B cell (primary cell): ENCODE results near the gene SSPN. TPM values are rescaled to one million over a fixed set of nuclear protein-coding genes. Genes with fewer than 3 reads are reported as not detected.

ENCODE experiments used
- ATAC-seq: fragments of 200-7000 bp; cut with Tn5 transposase; one replicate; pipeline ENCODE4 v1.10.0; 2021; ENCODE audit warnings: low read depth, mild to moderate bottlenecking, moderate number of reproducible peaks, moderate library complexity
- CTCF ChIA-PET: fragments of 350-600 bp; sonication (Branson Sonifier 250); formaldehyde crosslinking; loops from one replicate; lab custom pipeline; 2021; ENCODE audit warnings: antibody characterized with exemption, inconsistent platforms; lab: Charles Lee
- POLR2A ChIA-PET: fragments of 350-600 bp; sonication (Branson Sonifier 250); formaldehyde crosslinking; loops from one replicate; lab custom pipeline; 2021; ENCODE audit warnings: antibody characterized with exemption; lab: Charles Lee
- DNase-seq: peaks from one replicate; pipeline ENCODE4 v3.0.0; 2013
- H2AFZ ChIP-seq: 2 replicates; pipeline ENCODE4 v1.6.1; 2012; ENCODE audit warnings: mild to moderate bottlenecking, low read depth, low read length; ENCODE audit not compliant: insufficient read depth, poor library complexity, severe bottlenecking
- H3K27ac ChIP-seq, 2 donors: 1 replicate in 1 of 2; 2 replicates in 1 of 2; pipeline ENCODE4 v1.5.1; 2012 to 2013; ENCODE audit warnings: low read length in 2 of 2, mild to moderate bottlenecking in 2 of 2, moderate library complexity in 1 of 2
- H3K27me3 ChIP-seq, 4 experiments: fragments of 200-600 bp in 1 of 4; sonication (generic) in 1 of 4; replicated peaks in 1 of 4; 1 replicate in 2 of 4; 2 replicates in 2 of 4; pipeline versions ENCODE4 v1.6.1 to v1.7.0; 2013 to 2016; ENCODE audit warnings: low read length in 3 of 4, mild to moderate bottlenecking in 2 of 4, mixed read lengths in 1 of 4, moderate library complexity in 1 of 4; ENCODE audit not compliant: insufficient read depth in 4 of 4, control insufficient read depth in 3 of 4; ENCODE audit errors: control extremely low read depth in 1 of 4
- H3K36me3 ChIP-seq, 2 experiments: replicated peaks in 1 of 2; 1 replicate in 1 of 2; 2 replicates in 1 of 2; pipeline versions ENCODE4 v1.6.1 to v1.7.1; 2013; ENCODE audit warnings: low read length in 1 of 2; ENCODE audit not compliant: insufficient read depth in 2 of 2, control insufficient read depth in 1 of 2; ENCODE audit errors: control extremely low read depth in 1 of 2, extremely low read depth in 1 of 2
- H3K4me1 ChIP-seq, 2 donors: fragments of 200-600 bp in 1 of 2; sonication (generic) in 1 of 2; 1 replicate in 1 of 2; 2 replicates in 1 of 2; pipeline versions ENCODE4 v1.5.1 to v1.6.1; 2013 to 2017; ENCODE audit warnings: low read length in 2 of 2; ENCODE audit not compliant: control insufficient read depth in 2 of 2, insufficient read depth in 2 of 2
- H3K4me2 ChIP-seq: replicated peaks from 2 replicates; pipeline ENCODE3; 2012; ENCODE audit warnings: mild to moderate bottlenecking, low read depth, low read length; ENCODE audit not compliant: poor library complexity, severe bottlenecking
- H3K4me3 ChIP-seq, 5 experiments: fragments of 200-600 bp in 1 of 5; sonication (generic) in 1 of 5; 1 replicate in 3 of 5; 2 replicates in 2 of 5; pipeline versions ENCODE4 v1.5.1 to v1.7.0; 2011 to 2016; ENCODE audit warnings: low read length in 4 of 5, mild to moderate bottlenecking in 4 of 5, low read depth in 2 of 5, control low read depth in 1 of 5, moderate library complexity in 1 of 5; ENCODE audit not compliant: insufficient read depth in 1 of 5; ENCODE audit errors: control extremely low read depth in 1 of 5, extremely low read depth in 1 of 5
- H3K79me2 ChIP-seq: fragments of 200-600 bp; sonication (generic); one replicate; pipeline ENCODE4 v1.6.0; 2016; ENCODE audit warnings: low read length; ENCODE audit not compliant: control insufficient read depth, insufficient read depth
- H3K9ac ChIP-seq: fragments of 200-600 bp; sonication (generic); 2 replicates; pipeline ENCODE4 v1.6.1; 2017; ENCODE audit warnings: mild to moderate bottlenecking, low read length, moderate library complexity
- H3K9me3 ChIP-seq, 3 donors: one replicate each; pipeline versions ENCODE4 v1.6.1 to v1.7.1; 2013; ENCODE audit warnings: low read length in 2 of 3; ENCODE audit not compliant: control insufficient read depth in 2 of 3, insufficient read depth in 1 of 3; ENCODE audit errors: control extremely low read depth in 1 of 3
- H4K20me1 ChIP-seq: 2 replicates; pipeline ENCODE4 v1.6.0; 2012; ENCODE audit warnings: mild to moderate bottlenecking, low read length; ENCODE audit not compliant: insufficient read depth, control insufficient read depth, poor library complexity, severe bottlenecking
- H3K27ac Mint-ChIP-seq: one replicate; pipeline ENCODE4 v1.8.0; 2021; ENCODE audit warnings: mixed read lengths
- H3K27me3 Mint-ChIP-seq: one replicate; pipeline ENCODE4 v1.8.0; 2021; ENCODE audit warnings: mixed read lengths
- H3K4me1 Mint-ChIP-seq: one replicate; pipeline ENCODE4 v1.8.0; 2021; ENCODE audit warnings: mixed read lengths
- H3K4me3 Mint-ChIP-seq: one replicate; pipeline ENCODE4 v1.8.0; 2021; ENCODE audit warnings: mixed read lengths
- H3K9me3 Mint-ChIP-seq: one replicate; pipeline ENCODE4 v1.8.0; 2022; ENCODE audit warnings: mixed read lengths; ENCODE audit not compliant: insufficient read depth
- CTCF ChIP-seq: fragments of 200-600 bp; IDR thresholded peaks from one replicate; pipeline ENCODE4 v1.8.0; 2022; ENCODE audit warnings: antibody characterized with exemption, mild to moderate bottlenecking
- EZH2 ChIP-seq: IDR thresholded peaks from 2 replicates; pipeline ENCODE4 v1.6.1; 2012; ENCODE audit warnings: borderline replicate concordance, low read depth, mild to moderate bottlenecking, moderate library complexity, low read length; ENCODE audit not compliant: insufficient read depth, poor library complexity, severe bottlenecking
- WGBS: methylation state at CpG from one replicate; pipeline ENCODE4 v1.1.5; 2013; ENCODE audit warnings: missing lambda C conversion rate; ENCODE audit not compliant: insufficient coverage; 5-methylcytosine and 5-hydroxymethylcytosine counted together
- intact Hi-C: fragments of 100-400 bp; cut with micrococcal nuclease; formaldehyde crosslinking; loops from one replicate; pipeline ENCODE4 v1.10.0; 2022
- polyA plus RNA-seq: library from polyadenylated mRNA; depleted of rRNA; stranded (reverse); fragments of >200 nt; gene quantifications from 2 replicates; pipeline ENCODE4 v1.2.3, GENCODE V29; 2012
- total RNA-seq, 2 donors: library from RNA; stranded (reverse); fragments of 120-200 nt in 1 of 2; gene quantifications; 1 replicate in 1 of 2; 2 replicates in 1 of 2; pipeline versions ENCODE4 v1.2.3 to v1.2.4, GENCODE V29; 2013 to 2022

SSPN gene
- total and polyA plus RNA-seq, 2 donors (not counting 1 experiment from before 2014, with no cell fraction given), result 18.3 to 19.6 TPM

- CTCF ChIA-PET, result interaction anchor here (0.8 to 1.9 kb wide), 6 partner anchors 72 to 180 kb away, joined by 3 to 8 read pairs (median 4); no protein-coding TSS in a partner anchor
- TF ChIP-seq CTCF (no peak), EZH2 (no peak)
- peak overlapping the region; percentile 17 to 67 for H3K27ac ChIP-seq
These were observed 103.6 kb downstream of the SSPN start for GRCh38 chr12:26298785-26299621.

More at GRCh38 chr12:26298785-26299621, 103.6 kb downstream of the SSPN start:
- no peaks in the 10 kb centered on the region for H3K36me3 ChIP-seq
- intact Hi-C loops, result loop anchor here (1.0 to 10.0 kb wide), 5 partner anchors 20 to 176 kb away; partner anchors contain the start of gene SSPN
- ATAC-seq (peak; percentile 96), DNase-seq (peak; percentile 75)
- peak overlapping the region; percentile 64 for H3K4me2 ChIP-seq
- H4K20me1 ChIP-seq, result no peaks in the 10 kb centered on the region
- H3K79me2 ChIP-seq, result no peaks in the 10 kb centered on the region
- 67% methylated on average over 1 of the region's 6 CpGs for WGBS
- H3K9ac ChIP-seq, result peak overlapping the region; percentile 48
- H2AFZ ChIP-seq, result peak overlapping the region; percentile 53
- Mint-ChIP-seq H3K27me3 (no peaks in the 10 kb centered on the region), H3K9me3 (no peaks in the 10 kb centered on the region), H3K4me3 (peak overlapping the region; percentile 72), H3K4me1 (peaks cover 26% of the 10 kb centered on the region), H3K27ac (peak overlapping the region; percentile 64)
- no peaks in the 10 kb centered on the region for H3K27me3 ChIP-seq
- POLR2A ChIA-PET, result interaction anchor here (0.6 to 2.1 kb wide), 4 partner anchors 19 to 1247 kb away, joined by 3 to 5 read pairs (median 4); no protein-coding TSS in a partner anchor
- no peaks in the 10 kb centered on the region for H3K9me3 ChIP-seq
- H3K4me1 ChIP-seq, result peaks cover 17 to 23% of the 10 kb centered on the region in 2 donors
- H3K4me3 ChIP-seq, result peak overlapping the region in 4 of 5 experiments; percentile 30 to 42 (median 36)
